ENCODE measurements around the gene TOMM40L.
A peak's percentile ranks its signal among the peaks of the same experiment; 100 is the strongest.

TOMM40L gene

GRCh38 chr1:161197560-161198193 lies 28.2 kb upstream of the TOMM40L start:
- DNase-seq (ENCODE audit: low read depth): no peak

GRCh38 chr1:161198194-161198896 lies 27.5 kb upstream of the TOMM40L start:
- no peak for DNase-seq (ENCODE audit: low read depth)

- DNase-seq (ENCODE audit: low read depth): peak; percentile 81
These were observed 26.9 kb upstream of the TOMM40L start, which contains the start of gene ADAMTS4 for GRCh38 chr1:161198897-161199431. ADAMTS4 (minus strand) TSS chr1:161199054; CDS start chr1:161198627, 427 bp downstream.

GRCh38 chr1:161199506-161200139 lies 26.2 kb upstream of the TOMM40L start:
- no peak for DNase-seq (ENCODE audit: low read depth)

GRCh38 chr1:161200421-161200991 lies 25.4 kb upstream of the TOMM40L start:
- DNase-seq (ENCODE audit: low read depth): no peak

GRCh38 chr1:161200992-161201835 lies 24.6 kb upstream of the TOMM40L start:
- DNase-seq (ENCODE audit: low read depth): no peak

GRCh38 chr1:161201836-161202712 lies 23.8 kb upstream of the TOMM40L start, which contains the start of gene NDUFS2:
NDUFS2 (plus strand) TSS chr1:161202367; CDS start chr1:161202386, 19 bp downstream.
- peak; percentile 99 for DNase-seq (ENCODE audit: low read depth)

- no peak for DNase-seq (ENCODE audit: low read depth)
These were observed 19.3 kb upstream of the TOMM40L start for GRCh38 chr1:161206411-161207140.

- DNase-seq (ENCODE audit: low read depth): no peak
These were observed 18.7 kb upstream of the TOMM40L start for GRCh38 chr1:161207173-161207572.

- DNase-seq (ENCODE audit: low read depth): peak; percentile 34
These were observed 16.0 kb upstream of the TOMM40L start for GRCh38 chr1:161209790-161210409.

GRCh38 chr1:161214369-161214768 lies 11.5 kb upstream of the TOMM40L start:
- DNase-seq (ENCODE audit: low read depth): no peak

GRCh38 chr1:161215076-161215475 lies 10.8 kb upstream of the TOMM40L start, which contains the start of gene FCER1G:
FCER1G (plus strand) TSS chr1:161215295; CDS start chr1:161215322, 27 bp downstream.
- no peak for DNase-seq (ENCODE audit: low read depth)

GRCh38 chr1:161216945-161217712 lies 8.7 kb upstream of the TOMM40L start:
- DNase-seq (ENCODE audit: low read depth): no peak

- no peak for DNase-seq (ENCODE audit: low read depth)
These were observed 8.0 kb upstream of the TOMM40L start for GRCh38 chr1:161217831-161218230.

GRCh38 chr1:161218301-161219077 lies 7.4 kb upstream of the TOMM40L start:
- no peak for DNase-seq (ENCODE audit: low read depth)

GRCh38 chr1:161219078-161219892 lies 6.6 kb upstream of the TOMM40L start:
- DNase-seq (ENCODE audit: low read depth): no peak

- no peak for DNase-seq (ENCODE audit: low read depth)
These were observed 5.9 kb upstream of the TOMM40L start for GRCh38 chr1:161220002-161220401.

Data from fibroblast of the conjunctiva (primary cell).